GM12878 (cell line): ENCODE data around the gene HIVEP3. TPM values are rescaled to one million over a fixed set of nuclear protein-coding genes. Genes with fewer than 3 reads are reported as not detected.
A peak's percentile ranks its signal among the peaks of the same experiment; 100 is the strongest.

ENCODE experiments used
- DPF2 ChIP-seq: fragments of 450-650 bp; IDR thresholded peaks from 2 replicates; pipeline ENCODE4 v1.6.1; 2017; ENCODE audit warnings: mild to moderate bottlenecking
- E2F8 ChIP-seq: fragments of 450-650 bp; IDR thresholded peaks from 2 replicates; pipeline ENCODE4 v1.6.1; 2018; ENCODE audit warnings: mild to moderate bottlenecking, low read depth, moderate library complexity; ENCODE audit not compliant: partially characterized antibody
- EGR1 ChIP-seq, 2 experiments: IDR thresholded peaks; 1 replicate in 1 of 2; 2 replicates in 1 of 2; pipeline ENCODE4 v1.6.1; 2011 to 2012; ENCODE audit warnings: low read depth in 2 of 2, low read length in 2 of 2, borderline replicate concordance in 1 of 2, mild to moderate bottlenecking in 1 of 2, moderate library complexity in 1 of 2
- FOS ChIP-seq: IDR thresholded peaks from 3 replicates; pipeline ENCODE4 v1.6.1; 2011; ENCODE audit warnings: borderline replicate concordance; ENCODE audit not compliant: insufficient read length; ENCODE audit errors: extremely low read depth
- HSF1 ChIP-seq: fragments of 150-350 bp; IDR thresholded peaks from 2 replicates; pipeline ENCODE4 v1.6.1; 2014; ENCODE audit warnings: mild to moderate bottlenecking, low read depth, low read length
- IRF4 ChIP-seq: IDR thresholded peaks from 2 replicates; pipeline ENCODE4 v1.6.1; 2011; ENCODE audit warnings: low read depth, low read length
- MEF2A ChIP-seq: IDR thresholded peaks from 2 replicates; pipeline ENCODE4 v1.6.1; 2011; ENCODE audit warnings: low read depth, mild to moderate bottlenecking, low read length, moderate library complexity; ENCODE audit not compliant: insufficient read depth
- NBN ChIP-seq: fragments of 450-650 bp; IDR thresholded peaks from 2 replicates; pipeline ENCODE4 v1.6.1; 2016
- NFIC ChIP-seq: IDR thresholded peaks from 2 replicates; pipeline ENCODE4 v1.6.1; 2012; ENCODE audit warnings: low read depth, mild to moderate bottlenecking, inconsistent platforms, low read length, moderate library complexity
- NFYA ChIP-seq: IDR thresholded peaks from 2 replicates; pipeline ENCODE4 v1.6.1; 2011; ENCODE audit warnings: low read depth, mild to moderate bottlenecking, low read length, improper control_type of control experiment, borderline replicate concordance
- NR2C1 ChIP-seq: fragments of 450-650 bp; IDR thresholded peaks from 2 replicates; pipeline ENCODE4 v1.6.1; 2017; ENCODE audit warnings: antibody characterized with exemption, mild to moderate bottlenecking, moderate library complexity
- PAX8 ChIP-seq: fragments of 450-650 bp; IDR thresholded peaks from 2 replicates; pipeline ENCODE4 v1.6.1; 2017; ENCODE audit warnings: mild to moderate bottlenecking, moderate library complexity
- POLR2A ChIP-seq: IDR thresholded peaks from 2 replicates; pipeline ENCODE4 v1.6.1; 2011; ENCODE audit warnings: low read depth, mild to moderate bottlenecking, low read length
- RAD21 ChIP-seq: IDR thresholded peaks from 2 replicates; pipeline ENCODE4 v1.6.1; 2011; ENCODE audit warnings: mild to moderate bottlenecking, low read depth, low read length, moderate library complexity; ENCODE audit not compliant: insufficient read depth
- RB1 ChIP-seq: fragments of 450-650 bp; formaldehyde crosslinking; IDR thresholded peaks from 2 replicates; pipeline ENCODE4 v1.6.1; 2017; ENCODE audit warnings: mild to moderate bottlenecking, borderline replicate concordance
- RELB ChIP-seq: fragments of 450-650 bp; IDR thresholded peaks from 2 replicates; pipeline ENCODE4 v1.6.1; 2017; ENCODE audit warnings: low read depth, mild to moderate bottlenecking, moderate library complexity
- RUNX3 ChIP-seq: IDR thresholded peaks from 2 replicates; pipeline ENCODE4 v1.6.1; 2012; ENCODE audit warnings: low read length, inconsistent platforms
- SMAD1 ChIP-seq: fragments of 450-650 bp; IDR thresholded peaks from 2 replicates; pipeline ENCODE4 v1.6.1; 2018; ENCODE audit warnings: mild to moderate bottlenecking, low read depth; ENCODE audit not compliant: partially characterized antibody
- SPI1 ChIP-seq: IDR thresholded peaks from 2 replicates; pipeline ENCODE4 v1.6.1; 2011; ENCODE audit warnings: low read depth, mild to moderate bottlenecking, low read length, moderate library complexity, borderline replicate concordance; ENCODE audit not compliant: insufficient read depth
- ZBTB11 ChIP-seq: fragments of 450-650 bp; formaldehyde crosslinking; IDR thresholded peaks from 2 replicates; pipeline ENCODE4 v1.5.0; 2022; ENCODE audit warnings: mild to moderate bottlenecking, missing genetic modification characterization
- ZNF207 ChIP-seq: fragments of 450-650 bp; IDR thresholded peaks from 2 replicates; pipeline ENCODE4 v1.6.1; 2014; ENCODE audit warnings: antibody characterized with exemption, mild to moderate bottlenecking, borderline replicate concordance
- polyA plus RNA-seq, 11 experiments: library from polyadenylated mRNA; depleted of rRNA in 4 of 11; unstranded in 6 of 11; stranded (reverse) in 5 of 11; fragments of >200 nt; fragmentation: Nextera tagmentation in 4 of 11; fragmentation: Illumina TruSeq in 1 of 11; extraction: Ambion mirVana in 4 of 11; extraction: Trizol in 1 of 11; gene quantifications; 1 replicate in 1 of 11; 2 replicates in 10 of 11; pipeline versions ENCODE4 v1.2.1 to v1.2.3, GENCODE V29; 2011 to 2016; ENCODE audit warnings: inconsistent platforms in 2 of 11, missing spikeins in 2 of 11, low read depth in 1 of 11
- total RNA-seq, 4 experiments: library from RNA; depleted of rRNA in 3 of 4; stranded (reverse); fragments of >200 nt in 3 of 4; fragmentation: Illumina TruSeq in 1 of 4; extraction: Trizol in 1 of 4; gene quantifications; 2 replicates each; pipeline versions ENCODE4 v1.2.1 to v1.2.3, GENCODE V29; 2013 to 2021

The HIVEP3 gene
- total and polyA plus RNA-seq, 10 of the 15 experiments (the other 5 are each of a cell fraction or from before 2014, with no cell fraction given): 1.8 to 13.6 (median 3.8) TPM

GRCh38 chr1:41751804-41752513 is 166.8 kb downstream of the HIVEP3 start (continued):
- TF ChIP-seq ZBTB11 (no peak), HSF1 (no peak), POLR2A (0 out of 2 replicates have a peak, but pooled peaks have one; percentile 17), RB1 (0 out of 2 replicates have a peak, but pooled peaks have one; percentile 52), RELB (peak; percentile 49; the same call in 1 of the 2 replicates), FOS (no peak), EGR1 (IDR thresholded peaks at IDR 0.05; ENCODE audit: borderline replicate concordance in 1 of 2, low read depth in 2 of 2, low read length in 2 of 2) (0 out of 3 replicates have a peak, but pooled peaks of 1 of the 2 experiments have one; percentile 24), NFYA (no peak), RAD21 (no peak; the same call in 1 of the 2 replicates), NBN (peak; percentile 61), NR2C1 (no peak), ZNF207 (no peak), DPF2 (peak; percentile 81), RUNX3 (peak; percentile 99), PAX8 (no peak), NFIC (peak; percentile 80; the same call in 1 of the 2 replicates), SPI1 (peak; percentile 97), MEF2A (peak; percentile 83), IRF4 (peak; percentile 73), SMAD1 (no peak), E2F8 (no peak)
